ENCODE data around the gene ABCA13. TPM values are rescaled to one million over a fixed set of nuclear protein-coding genes. Genes with fewer than 3 reads are reported as not detected.

Gene ABCA13
- total and polyA plus RNA-seq, 2 donors from 2014 or later, result 0.62 to 6.0 TPM

DNA sequence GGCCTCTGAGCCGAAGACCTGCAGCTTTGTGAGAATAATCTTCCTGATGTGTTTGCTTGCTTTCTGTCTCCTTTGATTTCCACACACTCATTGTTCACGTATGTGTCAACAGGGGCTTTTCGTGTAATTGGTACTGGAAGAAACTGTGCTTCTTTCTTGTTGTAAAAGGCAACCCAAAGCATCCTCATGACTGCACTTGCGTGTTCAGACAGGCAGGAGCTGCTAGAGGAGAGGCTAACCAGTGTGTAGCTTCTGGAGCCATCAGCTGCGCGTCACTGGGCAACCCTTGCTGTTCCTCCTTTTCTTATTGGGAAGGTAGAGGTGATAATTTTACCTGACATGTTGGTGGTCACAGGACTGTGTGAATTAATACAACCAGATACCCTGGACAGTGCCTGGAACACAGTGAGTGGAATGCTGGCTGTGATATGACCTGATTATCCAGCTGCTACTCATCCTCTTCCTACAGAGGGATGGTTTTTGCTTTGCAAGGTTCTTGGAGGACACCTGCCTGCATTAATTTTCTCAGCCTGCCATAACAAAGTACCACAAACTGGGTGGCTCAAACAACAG, 213.0 kb downstream of the ABCA13 start:
- no peak overlapping the region for H3K9ac ChIP-seq (ENCODE audit: low read length in 3 of 3)
- no peaks in the 10 kb centered on the region for H3K36me3 ChIP-seq (ENCODE audit: control insufficient read depth in 2 of 3, insufficient read depth in 3 of 3, low read length in 3 of 3)
- no peak overlapping the region for H3K27ac ChIP-seq (ENCODE audit: low read depth in 2 of 2, low read length in 2 of 2)
- TF ChIP-seq CTCF (IDR thresholded peaks at IDR 0.05; ENCODE audit: borderline replicate concordance, extremely low read depth, insufficient read depth), result no peak
- H3K9me3 ChIP-seq (ENCODE audit: control insufficient read depth in 2 of 3, insufficient read depth in 1 of 3, low read length in 3 of 3), result no peaks in the 10 kb centered on the region
- no peaks in the 10 kb centered on the region for H3K4me1 ChIP-seq (ENCODE audit: control insufficient read depth in 2 of 3, insufficient read depth in 2 of 3, low read depth in 1 of 3, low read length in 3 of 3)
- H3K27me3 ChIP-seq (ENCODE audit: control insufficient read depth, insufficient read depth, low read length), result no peaks in the 10 kb centered on the region
- no peak for FAIRE-seq
- H3K4me3 ChIP-seq (ENCODE audit: low read length in 3 of 3), result no peak overlapping the region
- DNase-seq, result no peak
- intact Hi-C loops (cut with DNase I), result no loop called here

- Histone ChIP-seq H3K4me3 (ENCODE audit: low read length in 3 of 3) (no peak overlapping the region), H3K4me1 (ENCODE audit: control insufficient read depth in 2 of 3, insufficient read depth in 2 of 3, low read depth in 1 of 3, low read length in 3 of 3) (no peaks in the 10 kb centered on the region), H3K9ac (ENCODE audit: low read length in 3 of 3) (no peak overlapping the region), H3K9me3 (ENCODE audit: control insufficient read depth in 2 of 3, insufficient read depth in 1 of 3, low read length in 3 of 3) (peaks cover 0 to 8% (median 0%) of the 10 kb centered on the region in 3 donors), H3K36me3 (ENCODE audit: control insufficient read depth in 2 of 3, insufficient read depth in 3 of 3, low read length in 3 of 3) (no peaks in the 10 kb centered on the region), H3K27ac (ENCODE audit: low read depth in 2 of 2, low read length in 2 of 2) (no peak overlapping the region), H3K27me3 (ENCODE audit: control insufficient read depth, insufficient read depth, low read length) (no peaks in the 10 kb centered on the region)
- no peak for FAIRE-seq
- no peak for TF ChIP-seq CTCF (IDR thresholded peaks at IDR 0.05; ENCODE audit: borderline replicate concordance, extremely low read depth, insufficient read depth)
- intact Hi-C loops (cut with DNase I), result no loop called here
- DNase-seq, result no peak
These were observed 216.7 kb downstream of the ABCA13 start for GRCh38 chr7:48387932-48388331.

- Histone ChIP-seq H3K9me3 (ENCODE audit: control insufficient read depth in 2 of 3, insufficient read depth in 1 of 3, low read length in 3 of 3) (peaks cover 0 to 8% (median 0%) of the 10 kb centered on the region in 3 donors), H3K27ac (ENCODE audit: low read depth in 2 of 2, low read length in 2 of 2) (no peak overlapping the region), H3K9ac (ENCODE audit: low read length in 3 of 3) (no peak overlapping the region), H3K36me3 (ENCODE audit: control insufficient read depth in 2 of 3, insufficient read depth in 3 of 3, low read length in 3 of 3) (no peaks in the 10 kb centered on the region), H3K4me1 (ENCODE audit: control insufficient read depth in 2 of 3, insufficient read depth in 2 of 3, low read depth in 1 of 3, low read length in 3 of 3) (no peaks in the 10 kb centered on the region), H3K4me3 (ENCODE audit: low read length in 3 of 3) (no peak overlapping the region), H3K27me3 (ENCODE audit: control insufficient read depth, insufficient read depth, low read length) (no peaks in the 10 kb centered on the region)
- FAIRE-seq, result no peak
- DNase-seq, result no peak
- intact Hi-C loops (cut with DNase I), result no loop called here
- no peak for TF ChIP-seq CTCF (IDR thresholded peaks at IDR 0.05; ENCODE audit: borderline replicate concordance, extremely low read depth, insufficient read depth)
These were observed 217.7 kb downstream of the ABCA13 start for GRCh38 chr7:48388911-48389310.

DNA sequence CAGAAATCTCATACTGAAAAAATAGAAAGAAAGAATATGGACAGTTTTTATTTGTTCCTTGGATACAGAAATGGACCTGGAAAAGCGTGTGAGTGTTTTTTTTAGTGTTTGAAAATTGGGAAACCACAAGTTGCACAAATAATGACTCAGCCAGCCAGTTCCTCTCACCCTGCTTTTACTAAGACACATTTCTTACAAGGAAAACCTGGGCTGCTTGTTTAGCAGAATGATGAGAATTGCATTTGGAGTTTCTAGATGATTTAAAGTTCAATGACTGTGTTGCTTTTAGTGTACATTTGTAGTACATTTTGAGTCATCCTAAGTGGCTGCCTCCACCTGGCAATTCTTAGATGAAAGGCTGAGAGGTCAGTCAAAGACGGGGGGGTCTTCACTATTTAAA, 218.7 kb downstream of the ABCA13 start:
- no peak for DNase-seq
- no peaks in the 10 kb centered on the region for H3K36me3 ChIP-seq (ENCODE audit: control insufficient read depth in 2 of 3, insufficient read depth in 3 of 3, low read length in 3 of 3)
- intact Hi-C loops (cut with DNase I), result no loop called here
- TF ChIP-seq CTCF (IDR thresholded peaks at IDR 0.05; ENCODE audit: borderline replicate concordance, extremely low read depth, insufficient read depth), result no peak
- no peaks in the 10 kb centered on the region for H3K4me1 ChIP-seq (ENCODE audit: control insufficient read depth in 2 of 3, insufficient read depth in 2 of 3, low read depth in 1 of 3, low read length in 3 of 3)
- no peak for FAIRE-seq
- peaks cover 0 to 8% (median 0%) of the 10 kb centered on the region in 3 donors for H3K9me3 ChIP-seq (ENCODE audit: control insufficient read depth in 2 of 3, insufficient read depth in 1 of 3, low read length in 3 of 3)
- no peaks in the 10 kb centered on the region for H3K27me3 ChIP-seq (ENCODE audit: control insufficient read depth, insufficient read depth, low read length)
- no peak overlapping the region for H3K27ac ChIP-seq (ENCODE audit: low read depth in 2 of 2, low read length in 2 of 2)
- H3K4me3 ChIP-seq (ENCODE audit: low read length in 3 of 3), result no peak overlapping the region
- H3K9ac ChIP-seq (ENCODE audit: low read length in 3 of 3), result no peak overlapping the region
